ENCODE data around the gene FREM1. TPM values are rescaled to one million over a fixed set of nuclear protein-coding genes. Genes with fewer than 3 reads are reported as not detected.

Gene FREM1
- total and polyA plus RNA-seq, 2 of the 4 experiments (the other 2 are of a cell fraction): under 0.01 TPM; not detected in 1

GRCh38 chr9:14829204-14829603 is 81.0 kb downstream of the FREM1 start:
- Histone ChIP-seq H3K27ac (ENCODE audit: insufficient read depth, low read length) (no peak overlapping the region), H3K18ac (ENCODE audit: low read depth, low read length) (no peak overlapping the region), H3K4me3 (ENCODE audit: insufficient read depth, low read depth, low read length) (no peak overlapping the region), H3K23ac (ENCODE audit: low read depth, low read length) (no peak overlapping the region), H3K9ac (ENCODE audit: low read depth, low read length) (no peak overlapping the region), H3K9me1 (ENCODE audit: insufficient read depth, low read length) (no peaks in the 10 kb centered on the region), H2AK9ac (replicated peaks; ENCODE audit: low read depth, low read length, poor library complexity) (no peak overlapping the region), H3K36me3 (ENCODE audit: control insufficient read depth, insufficient read depth, low read length) (no peaks in the 10 kb centered on the region), H4K8ac (ENCODE audit: low read depth in 2 of 2, low read length in 2 of 2) (no peak overlapping the region), H3K14ac (replicated peaks; ENCODE audit: low read depth, low read length) (no peak overlapping the region), H3K79me1 (ENCODE audit: low read depth in 1 of 2, low read length in 2 of 2) (no peaks in the 10 kb centered on the region), H4K91ac (ENCODE audit: insufficient read depth, low read depth, low read length) (no peak overlapping the region), H3K9me3 (ENCODE audit: control insufficient read depth, insufficient read depth, low read length) (no peaks in the 10 kb centered on the region), H4K5ac (ENCODE audit: low read depth, low read length) (no peak overlapping the region), H3K27me3 (ENCODE audit: control insufficient read depth, insufficient read depth, low read length) (no peaks in the 10 kb centered on the region), H3K4me1 (ENCODE audit: control insufficient read depth, insufficient read depth, low read length) (no peaks in the 10 kb centered on the region), H3K4me2 (ENCODE audit: low read depth, low read length) (no peak overlapping the region), H2BK15ac (ENCODE audit: low read depth, low read length) (no peak overlapping the region), H2AFZ (replicated peaks; ENCODE audit: low read length, poor library complexity) (no peak overlapping the region), H2BK20ac (ENCODE audit: low read depth, low read length) (no peak overlapping the region), H3K56ac (ENCODE audit: extremely low read depth, insufficient read depth, low read length) (no peak overlapping the region), H4K20me1 (ENCODE audit: insufficient read depth, low read length) (no peaks in the 10 kb centered on the region), H3K4ac (ENCODE audit: low read depth, low read length) (no peak overlapping the region), H2AK5ac (ENCODE audit: low read depth, low read length) (no peak overlapping the region), H2BK5ac (ENCODE audit: low read depth, low read length, poor library complexity, severe bottlenecking) (no peak overlapping the region), H2BK120ac (ENCODE audit: low read depth, low read length) (no peak overlapping the region)
- intact Hi-C loops (cut with micrococcal nuclease) (no loop called here), in situ Hi-C loops (cut with MboI; ENCODE audit: low sequenced_read_pairs) (loop anchor here (25.0 kb wide), 1 partner anchor 308 kb away; no protein-coding TSS in a partner anchor), dilution Hi-C loops (cut with HindIII; ENCODE audit: low sequenced_read_pairs, unreplicated experiment) (no loop called here)
- no TSS peak for BruUV-seq (replicated peaks)
- DNase-seq (no peak), ATAC-seq (ENCODE audit: low read depth) (no peak)
- CTCF ChIA-PET: no interaction called here
- POLR2A ChIA-PET (ENCODE audit: unreplicated experiment): no interaction called here
- TF ChIP-seq FOS (IDR thresholded peaks at IDR 0.05; ENCODE audit: low read depth, low read length): no peak
- no peak for TF ChIP-seq NFE2L2 (IDR thresholded peaks at IDR 0.05; ENCODE audit: low read depth, low read length)
- TF ChIP-seq MXI1 (IDR thresholded peaks at IDR 0.05; ENCODE audit: borderline replicate concordance, low read depth, low read length): no peak

Measured in IMR-90 (cell line).